Measurements from ENCODE around the gene ANKRD7.
"Not testable (repeated sequence)": the region's sequence is repeated elsewhere in the genome, so short reads cannot be mapped to it uniquely, and the experiment has no call there.

Gene ANKRD7

DNA sequence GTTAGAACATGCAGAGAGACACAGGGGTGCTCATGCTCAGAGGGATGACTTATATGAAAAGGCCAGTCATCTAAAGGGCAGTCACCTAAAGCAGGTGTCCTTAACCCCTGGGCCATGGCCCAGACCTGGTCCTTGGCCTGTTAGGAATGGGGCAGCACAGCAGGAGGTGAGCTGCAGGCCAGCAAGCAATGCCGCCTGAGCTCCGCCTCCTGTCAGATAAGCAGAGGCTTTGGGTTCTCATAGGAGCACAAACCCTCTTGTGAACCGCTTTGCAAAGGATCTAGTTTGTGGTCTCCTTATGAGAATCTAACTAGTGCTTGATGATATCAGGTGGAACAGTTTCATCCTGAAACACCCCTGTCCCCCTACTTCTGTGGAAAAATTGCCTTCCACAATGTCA lies 14.5 kb downstream of the ANKRD7 start:
- DNase-seq (ENCODE audit: low spot score), result no peak

DNA sequence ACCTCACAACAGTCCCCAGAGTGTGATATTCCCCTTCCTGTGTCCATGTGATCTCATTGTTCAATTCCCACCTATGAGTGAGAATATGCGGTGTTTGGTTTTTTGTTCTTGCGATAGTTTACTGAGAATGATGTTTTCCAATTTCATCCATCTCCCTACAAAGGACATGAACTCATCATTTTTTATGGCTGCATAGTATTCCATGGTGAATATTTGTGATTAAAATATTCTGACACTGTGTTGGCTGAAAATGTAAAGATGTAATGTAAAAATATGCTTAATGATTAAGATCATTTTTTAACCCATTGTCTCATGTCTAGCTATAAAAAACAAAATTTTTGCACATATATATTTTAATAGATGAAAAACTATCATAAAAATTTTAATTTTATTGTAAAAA lies 15.8 kb downstream of the ANKRD7 start:
- not testable (repeated sequence) for DNase-seq (ENCODE audit: low spot score)

GRCh38 chr7:118243695-118244094 lies 19.2 kb downstream of the ANKRD7 start:
- no peak for DNase-seq (ENCODE audit: low spot score)

DNA sequence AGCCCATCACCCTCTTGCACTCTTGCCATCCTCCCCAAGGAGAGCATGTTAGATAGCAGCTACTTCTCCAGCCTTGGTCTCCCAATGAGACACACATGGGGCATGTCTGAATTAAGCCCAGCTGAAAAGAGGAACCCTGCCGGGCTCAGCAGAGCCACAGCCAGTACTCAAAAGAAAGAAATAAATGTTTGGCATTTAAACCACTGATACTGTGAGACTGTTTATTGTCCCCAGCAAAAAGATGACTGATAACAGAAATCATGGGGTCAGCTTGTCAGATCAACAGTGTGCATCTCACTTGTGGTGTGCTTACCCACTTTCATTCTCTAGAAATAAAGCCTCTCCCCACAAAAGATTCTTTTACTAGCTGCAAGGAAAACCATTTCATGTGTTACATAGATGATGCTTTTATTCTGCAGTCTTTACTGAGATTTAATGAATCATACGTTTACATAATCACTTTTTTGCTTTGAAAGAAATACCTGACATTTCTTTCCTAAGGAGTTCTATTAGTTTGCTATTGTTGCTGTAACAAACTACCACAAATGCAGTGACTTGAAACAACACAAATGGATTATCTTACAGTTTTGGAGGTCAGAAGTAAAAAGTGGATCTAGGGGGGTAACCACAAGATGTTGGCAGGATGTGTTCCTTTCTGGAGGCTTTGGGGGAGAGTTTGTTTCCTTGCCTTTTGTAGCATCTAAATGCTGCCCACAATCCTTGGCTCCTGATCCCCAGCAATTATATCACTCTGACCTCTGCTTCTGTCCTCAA lies 20.9 kb downstream of the ANKRD7 start:
- no peak for DNase-seq (ENCODE audit: low spot score)

DNA sequence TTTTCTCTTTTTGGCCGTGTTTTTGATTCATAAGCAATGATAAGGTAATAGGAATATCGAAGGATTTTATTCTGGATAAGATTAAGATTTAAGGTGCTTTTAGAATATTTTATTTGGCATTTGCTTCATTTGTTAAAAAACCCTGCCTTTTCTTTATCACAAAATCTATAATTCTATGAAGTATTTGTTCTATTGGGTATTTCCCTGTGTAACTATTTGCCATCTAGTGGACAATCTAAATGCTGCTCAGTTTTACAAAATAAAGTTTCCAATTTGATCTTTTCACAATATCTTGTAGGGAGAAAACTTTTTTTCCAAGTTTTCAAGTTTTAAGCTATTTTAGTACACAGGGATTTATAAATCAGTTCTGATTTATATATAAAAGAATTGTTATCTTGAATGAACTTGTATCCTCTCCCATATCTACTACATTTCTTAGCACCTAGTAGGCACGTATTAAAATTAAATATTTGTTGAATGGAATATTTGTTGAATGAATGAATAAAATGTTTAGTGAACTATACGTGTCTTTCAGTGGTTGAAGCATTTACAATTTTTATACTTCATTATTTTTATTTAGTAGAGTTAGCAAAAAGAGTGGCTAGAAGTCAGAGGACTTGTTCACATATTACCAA lies 26.5 kb downstream of the ANKRD7 start:
- no peak for DNase-seq (ENCODE audit: low spot score)

DNA sequence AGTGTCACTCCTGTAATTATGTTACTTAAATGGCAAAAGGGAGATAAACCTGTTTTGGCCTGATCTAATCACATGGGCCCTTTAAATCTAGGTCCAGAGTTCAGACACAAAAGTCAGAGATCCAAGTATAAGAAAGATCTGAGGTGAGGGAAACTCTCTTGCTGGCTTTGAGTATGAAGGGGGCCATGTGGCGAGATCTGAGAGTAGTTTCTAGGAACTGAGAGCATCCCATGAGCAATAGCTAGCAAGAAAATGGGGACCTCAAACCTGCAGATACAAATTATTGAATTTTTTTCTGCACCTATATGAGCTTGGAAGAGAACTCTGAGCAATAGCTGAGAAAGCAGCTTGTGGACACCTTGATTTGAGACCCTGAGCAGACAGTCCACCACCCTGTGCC lies 27.6 kb downstream of the ANKRD7 start:
- no peak for DNase-seq (ENCODE audit: low spot score)

DNA sequence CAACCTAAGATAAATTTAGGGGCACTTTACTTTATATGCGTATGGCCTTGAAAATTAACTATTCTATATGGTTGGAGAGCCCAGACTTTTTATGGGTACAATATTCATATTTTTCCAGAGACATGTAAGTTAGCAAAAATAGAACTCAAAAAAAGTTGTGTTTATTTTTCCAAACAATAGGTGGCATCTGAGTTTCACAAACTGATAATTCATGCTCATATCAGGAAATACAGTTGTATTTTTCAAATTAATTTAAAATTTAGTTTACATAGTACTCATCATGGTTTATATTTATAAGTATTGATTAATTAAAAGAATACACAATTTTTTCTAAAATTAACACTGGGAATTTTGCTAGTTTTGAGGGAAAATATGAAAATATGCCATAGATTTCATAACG lies 34.6 kb downstream of the ANKRD7 start:
- no peak for DNase-seq (ENCODE audit: low spot score)

DNA sequence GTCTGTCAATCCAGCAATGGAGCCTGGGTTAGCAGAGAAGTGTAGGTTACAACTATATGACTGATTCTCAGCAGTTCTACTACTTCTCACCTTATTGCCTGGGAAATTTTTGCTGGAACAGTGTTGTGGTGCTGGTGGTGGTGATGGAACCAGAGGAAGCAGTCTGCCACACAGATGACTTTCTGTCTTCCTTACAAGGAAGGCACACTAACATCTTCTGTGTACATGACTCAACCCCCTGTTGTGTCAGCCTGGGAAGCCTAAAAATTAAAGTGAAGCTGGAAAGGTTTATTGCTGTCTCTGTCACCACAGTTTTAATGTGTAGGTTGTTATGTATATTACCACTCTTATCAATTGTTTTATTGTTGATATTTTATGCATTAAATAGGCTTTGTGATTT lies 40.3 kb downstream of the ANKRD7 start:
- no peak for DNase-seq (ENCODE audit: low spot score)

GRCh38 chr7:118280319-118281012 lies 56.0 kb downstream of the ANKRD7 start:
- no peak for DNase-seq (ENCODE audit: low spot score)

GRCh38 chr7:118281196-118281595 lies 56.7 kb downstream of the ANKRD7 start:
- DNase-seq (ENCODE audit: low spot score), result no peak

DNA sequence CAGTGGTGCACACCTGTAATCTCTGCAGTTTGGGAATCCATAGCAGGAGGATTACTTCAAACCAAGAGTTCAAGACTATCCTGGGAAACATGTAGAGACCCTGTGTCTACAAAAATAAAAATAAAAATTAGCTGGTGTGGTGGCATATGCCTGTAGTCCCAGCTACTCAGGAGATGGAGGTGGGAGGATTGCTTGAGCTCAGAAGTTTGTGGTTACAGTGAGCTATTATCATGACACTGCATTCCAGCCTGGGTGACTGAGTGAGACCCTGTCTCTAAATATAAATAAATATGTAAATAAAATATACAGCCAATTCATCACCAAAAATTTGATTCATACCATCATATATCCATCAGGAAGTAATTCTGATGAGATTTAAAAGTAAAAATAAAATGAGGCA lies 60.9 kb downstream of the ANKRD7 start:
- DNase-seq (ENCODE audit: low spot score), result no peak

DNA sequence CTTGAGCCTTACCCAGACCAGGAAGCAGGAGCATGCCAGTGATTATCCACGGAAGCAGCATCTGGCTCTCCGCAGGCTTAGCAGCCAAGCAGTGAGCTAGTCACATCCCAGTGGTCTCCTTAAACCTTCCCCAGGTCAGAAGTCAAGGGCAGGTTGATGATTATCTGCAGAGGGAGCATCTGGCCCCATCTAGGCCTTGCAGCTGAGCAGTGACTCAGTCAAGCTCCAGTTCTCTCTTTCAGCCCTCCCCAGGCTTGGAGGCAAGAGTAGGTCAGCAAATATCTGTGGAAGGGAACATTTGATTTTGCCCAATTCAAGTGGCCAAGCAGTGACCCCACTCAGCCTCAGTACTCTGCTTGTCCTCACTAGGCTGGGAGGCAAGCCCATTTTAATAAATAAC lies 61.6 kb downstream of the ANKRD7 start:
- DNase-seq (ENCODE audit: low spot score), result no peak

DNA sequence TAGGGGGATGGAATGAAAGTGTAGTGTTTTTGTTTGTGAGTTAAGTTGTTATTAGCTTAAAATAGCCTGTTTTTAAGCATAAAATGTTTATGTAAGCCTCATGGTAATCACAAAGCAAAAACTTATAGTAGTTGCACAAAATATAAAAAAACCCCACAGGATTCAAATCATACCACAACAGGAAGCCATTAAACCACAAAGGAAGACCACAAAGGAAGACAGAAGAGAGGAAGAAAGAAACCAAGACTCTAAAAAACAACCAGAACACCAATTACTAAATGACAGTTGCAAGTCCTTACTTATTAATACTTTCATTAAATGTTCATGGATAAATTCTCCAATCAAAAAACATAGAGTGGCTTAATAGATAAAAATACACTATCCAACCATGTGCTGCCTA lies 63.6 kb downstream of the ANKRD7 start:
- no peak for DNase-seq (ENCODE audit: low spot score)

GRCh38 chr7:118289476-118289875 lies 65.0 kb downstream of the ANKRD7 start:
- no peak for DNase-seq (ENCODE audit: low spot score)
